ENCODE results near the gene BMAL1. TPM values are rescaled to one million over a fixed set of nuclear protein-coding genes. Genes with fewer than 3 reads are reported as not detected.

BMAL1 gene
- total and polyA plus RNA-seq, 5 donors from 2014 or later: 16.3 to 104 (median 19.7) TPM

- Mint-ChIP-seq H3K4me3 (peak overlapping the region; percentile 1 to 22 (median 2)), H3K27me3 (no peaks in the 10 kb centered on the region), H3K4me1 (peaks cover 48 to 89% (median 75%) of the 10 kb centered on the region in 4 donors), H3K27ac (peak overlapping the region in 1 of 3 donors; percentile 7), H3K9me3 (peaks cover 0 to 2% (median 0%) of the 10 kb centered on the region in 7 donors), H3K36me3 (peaks cover 10% of the 10 kb centered on the region)
- no peaks in the 10 kb centered on the region for H3K9me3 ChIP-seq (ENCODE audit: control insufficient read depth in 2 of 2, low read length in 2 of 2)
- H3K4me1 ChIP-seq (ENCODE audit: control insufficient read depth, insufficient read depth, low read length, poor library complexity, severe bottlenecking): peaks cover 57% of the 10 kb centered on the region
- H3K27ac ChIP-seq (ENCODE audit: insufficient read depth, low read length, poor library complexity, severe bottlenecking): no peak overlapping the region
- no peaks in the 10 kb centered on the region for H3K36me3 ChIP-seq (ENCODE audit: control insufficient read depth, insufficient read depth, low read length)
- H3K27me3 ChIP-seq (ENCODE audit: control insufficient read depth, insufficient read depth, low read length): no peaks in the 10 kb centered on the region
- no peak for DNase-seq
- no peak overlapping the region for H3K4me3 ChIP-seq (ENCODE audit: low read depth, low read length)
- no peak for ATAC-seq (ENCODE audit: low read depth in 2 of 2)
Measured at GRCh38 chr11:13287681-13288080, 10.1 kb downstream of the BMAL1 start.

- Histone ChIP-seq H3K4me3 (ENCODE audit: low read depth, low read length) (no peak overlapping the region), H3K36me3 (ENCODE audit: control insufficient read depth, insufficient read depth, low read length) (no peaks in the 10 kb centered on the region), H3K27me3 (ENCODE audit: control insufficient read depth, insufficient read depth, low read length) (no peaks in the 10 kb centered on the region), H3K27ac (ENCODE audit: insufficient read depth, low read length, poor library complexity, severe bottlenecking) (no peak overlapping the region), H3K9me3 (ENCODE audit: control insufficient read depth in 2 of 2, low read length in 2 of 2) (no peaks in the 10 kb centered on the region), H3K4me1 (ENCODE audit: control insufficient read depth, insufficient read depth, low read length, poor library complexity, severe bottlenecking) (peaks cover 55% of the 10 kb centered on the region)
- Mint-ChIP-seq H3K9me3 (peaks cover 0 to 2% (median 0%) of the 10 kb centered on the region in 7 donors), H3K36me3 (peaks cover 10% of the 10 kb centered on the region), H3K4me3 (peak overlapping the region in 2 of 4 donors; percentile 12 to 51), H3K4me1 (peaks cover 55 to 89% (median 75%) of the 10 kb centered on the region in 4 donors), H3K27me3 (no peaks in the 10 kb centered on the region), H3K27ac (peak overlapping the region in 2 of 3 donors; percentile 19 to 44)
- DNase-seq (no peak), ATAC-seq (ENCODE audit: low read depth in 2 of 2) (peak in 1 of 2 donors; percentile 13)
Measured at GRCh38 chr11:13288375-13289029, 10.9 kb downstream of the BMAL1 start.

GRCh38 chr11:13289081-13289480, 11.5 kb downstream of the BMAL1 start:
- Mint-ChIP-seq H3K4me1 (peaks cover 58 to 91% (median 77%) of the 10 kb centered on the region in 4 donors), H3K27ac (no peak overlapping the region), H3K4me3 (no peak overlapping the region), H3K9me3 (peaks cover 0 to 2% (median 0%) of the 10 kb centered on the region in 7 donors), H3K27me3 (no peaks in the 10 kb centered on the region), H3K36me3 (peaks cover 10% of the 10 kb centered on the region)
- H3K4me3 ChIP-seq (ENCODE audit: low read depth, low read length): no peak overlapping the region
- ATAC-seq (ENCODE audit: low read depth in 2 of 2) (no peak), DNase-seq (no peak)
- H3K9me3 ChIP-seq (ENCODE audit: control insufficient read depth in 2 of 2, low read length in 2 of 2): no peaks in the 10 kb centered on the region
- no peaks in the 10 kb centered on the region for H3K27me3 ChIP-seq (ENCODE audit: control insufficient read depth, insufficient read depth, low read length)
- no peaks in the 10 kb centered on the region for H3K36me3 ChIP-seq (ENCODE audit: control insufficient read depth, insufficient read depth, low read length)
- no peak overlapping the region for H3K27ac ChIP-seq (ENCODE audit: insufficient read depth, low read length, poor library complexity, severe bottlenecking)
- peaks cover 56% of the 10 kb centered on the region for H3K4me1 ChIP-seq (ENCODE audit: control insufficient read depth, insufficient read depth, low read length, poor library complexity, severe bottlenecking)

GRCh38 chr11:13290221-13290980, 12.8 kb downstream of the BMAL1 start:
- H3K4me1 Mint-ChIP-seq: peaks cover 61 to 92% (median 81%) of the 10 kb centered on the region in 4 donors
- H3K9me3 Mint-ChIP-seq: peaks cover 0 to 2% (median 0%) of the 10 kb centered on the region in 7 donors
- H3K27me3 ChIP-seq (ENCODE audit: control insufficient read depth, insufficient read depth, low read length): no peaks in the 10 kb centered on the region
- H3K27ac ChIP-seq (ENCODE audit: insufficient read depth, low read length, poor library complexity, severe bottlenecking): no peak overlapping the region
- no peak for ATAC-seq (ENCODE audit: low read depth in 2 of 2)
- no peaks in the 10 kb centered on the region for H3K27me3 Mint-ChIP-seq
- H3K36me3 Mint-ChIP-seq: peaks cover 3% of the 10 kb centered on the region
- no peak overlapping the region for H3K4me3 ChIP-seq (ENCODE audit: low read depth, low read length)
- peak overlapping the region in 1 of 3 donors; percentile 72 for H3K27ac Mint-ChIP-seq
- no peaks in the 10 kb centered on the region for H3K9me3 ChIP-seq (ENCODE audit: control insufficient read depth in 2 of 2, low read length in 2 of 2)
- H3K4me3 Mint-ChIP-seq: peak overlapping the region in 1 of 4 donors; percentile 47
- no peak for DNase-seq
- H3K4me1 ChIP-seq (ENCODE audit: control insufficient read depth, insufficient read depth, low read length, poor library complexity, severe bottlenecking): peaks cover 56% of the 10 kb centered on the region
- H3K36me3 ChIP-seq (ENCODE audit: control insufficient read depth, insufficient read depth, low read length): no peaks in the 10 kb centered on the region

GRCh38 chr11:13291361-13291760, 13.8 kb downstream of the BMAL1 start:
- peaks cover 0 to 2% (median 0%) of the 10 kb centered on the region in 7 donors for H3K9me3 Mint-ChIP-seq
- H3K27ac Mint-ChIP-seq: peak overlapping the region in 1 of 3 donors; percentile 34
- Histone ChIP-seq H3K36me3 (ENCODE audit: control insufficient read depth, insufficient read depth, low read length) (no peaks in the 10 kb centered on the region), H3K9me3 (ENCODE audit: control insufficient read depth in 2 of 2, low read length in 2 of 2) (no peaks in the 10 kb centered on the region), H3K27me3 (ENCODE audit: control insufficient read depth, insufficient read depth, low read length) (no peaks in the 10 kb centered on the region), H3K4me1 (ENCODE audit: control insufficient read depth, insufficient read depth, low read length, poor library complexity, severe bottlenecking) (peaks cover 56% of the 10 kb centered on the region), H3K27ac (ENCODE audit: insufficient read depth, low read length, poor library complexity, severe bottlenecking) (no peak overlapping the region), H3K4me3 (ENCODE audit: low read depth, low read length) (no peak overlapping the region)
- ATAC-seq (ENCODE audit: low read depth in 2 of 2) (no peak), DNase-seq (no peak)
- peak overlapping the region in 1 of 4 donors; percentile 47 for H3K4me3 Mint-ChIP-seq
- peaks cover 3% of the 10 kb centered on the region for H3K36me3 Mint-ChIP-seq
- H3K4me1 Mint-ChIP-seq: peaks cover 64 to 93% (median 86%) of the 10 kb centered on the region in 4 donors
- H3K27me3 Mint-ChIP-seq: no peaks in the 10 kb centered on the region

GRCh38 chr11:13291800-13292199, 14.2 kb downstream of the BMAL1 start:
- Histone ChIP-seq H3K4me3 (ENCODE audit: low read depth, low read length) (no peak overlapping the region), H3K4me1 (ENCODE audit: control insufficient read depth, insufficient read depth, low read length, poor library complexity, severe bottlenecking) (peaks cover 53% of the 10 kb centered on the region), H3K27me3 (ENCODE audit: control insufficient read depth, insufficient read depth, low read length) (no peaks in the 10 kb centered on the region), H3K9me3 (ENCODE audit: control insufficient read depth in 2 of 2, low read length in 2 of 2) (no peaks in the 10 kb centered on the region), H3K36me3 (ENCODE audit: control insufficient read depth, insufficient read depth, low read length) (no peaks in the 10 kb centered on the region), H3K27ac (ENCODE audit: insufficient read depth, low read length, poor library complexity, severe bottlenecking) (no peak overlapping the region)
- H3K27ac Mint-ChIP-seq: no peak overlapping the region
- no peaks in the 10 kb centered on the region for H3K27me3 Mint-ChIP-seq
- ATAC-seq (ENCODE audit: low read depth in 2 of 2) (no peak), DNase-seq (no peak)
- peaks cover 3% of the 10 kb centered on the region for H3K36me3 Mint-ChIP-seq
- peaks cover 60 to 93% (median 86%) of the 10 kb centered on the region in 4 donors for H3K4me1 Mint-ChIP-seq
- H3K4me3 Mint-ChIP-seq: no peak overlapping the region
- H3K9me3 Mint-ChIP-seq: peaks cover 0 to 2% (median 0%) of the 10 kb centered on the region in 7 donors

GRCh38 chr11:13292970-13293369, 15.4 kb downstream of the BMAL1 start:
- Histone ChIP-seq H3K4me3 (ENCODE audit: low read depth, low read length) (no peak overlapping the region), H3K4me1 (ENCODE audit: control insufficient read depth, insufficient read depth, low read length, poor library complexity, severe bottlenecking) (peaks cover 53% of the 10 kb centered on the region)

More at GRCh38 chr11:13292970-13293369, 15.4 kb downstream of the BMAL1 start:
- ATAC-seq (ENCODE audit: low read depth in 2 of 2) (no peak), DNase-seq (no peak)
- Mint-ChIP-seq H3K4me1 (peaks cover 57 to 93% (median 83%) of the 10 kb centered on the region in 4 donors), H3K27ac (peak overlapping the region in 1 of 3 donors; percentile 37), H3K9me3 (peaks cover 0 to 2% (median 0%) of the 10 kb centered on the region in 7 donors), H3K27me3 (no peaks in the 10 kb centered on the region), H3K4me3 (peak overlapping the region in 2 of 4 donors; percentile 24 to 40), H3K36me3 (peaks cover 3% of the 10 kb centered on the region)
- Histone ChIP-seq H3K27me3 (ENCODE audit: control insufficient read depth, insufficient read depth, low read length) (no peaks in the 10 kb centered on the region), H3K27ac (ENCODE audit: insufficient read depth, low read length, poor library complexity, severe bottlenecking) (no peak overlapping the region), H3K36me3 (ENCODE audit: control insufficient read depth, insufficient read depth, low read length) (no peaks in the 10 kb centered on the region), H3K9me3 (ENCODE audit: control insufficient read depth in 2 of 2, low read length in 2 of 2) (no peaks in the 10 kb centered on the region)
